GM19025 (cell line): Measurements from ENCODE around the gene LRRC75B.

Source experiments
- ATAC-seq: cut with Tn5 transposase; IDR thresholded peaks from one replicate; pipeline ENCODE4 v1.9.1; 2021; ENCODE audit warnings: mild to moderate bottlenecking, low read depth, moderate library complexity; ENCODE audit not compliant: unreplicated experiment

Gene LRRC75B

DNA sequence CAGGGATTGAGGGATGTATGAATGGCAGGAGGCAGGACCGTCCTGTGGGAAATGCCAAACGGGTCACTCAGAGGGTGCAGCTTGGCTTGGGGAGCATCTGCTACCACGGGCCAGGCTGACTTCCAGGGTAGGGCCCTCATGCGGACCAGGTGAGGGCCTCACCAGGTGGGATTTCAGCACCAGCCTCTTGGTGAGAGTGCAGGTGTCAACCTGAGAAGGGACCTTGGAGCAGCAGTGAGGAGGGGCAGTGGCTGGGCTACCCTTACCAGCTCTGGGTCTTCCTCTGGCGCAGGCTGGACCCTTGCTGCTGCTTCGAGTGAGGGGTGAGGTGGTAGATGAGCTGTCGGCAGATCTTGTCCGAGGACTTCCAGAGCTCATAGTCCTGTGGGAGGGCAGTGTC is 4.9 kb downstream of the LRRC75B start:
- ATAC-seq, result no peak

GRCh38 chr22:24587251-24587650 is 5.6 kb downstream of the LRRC75B start:
- ATAC-seq, result no peak

DNA sequence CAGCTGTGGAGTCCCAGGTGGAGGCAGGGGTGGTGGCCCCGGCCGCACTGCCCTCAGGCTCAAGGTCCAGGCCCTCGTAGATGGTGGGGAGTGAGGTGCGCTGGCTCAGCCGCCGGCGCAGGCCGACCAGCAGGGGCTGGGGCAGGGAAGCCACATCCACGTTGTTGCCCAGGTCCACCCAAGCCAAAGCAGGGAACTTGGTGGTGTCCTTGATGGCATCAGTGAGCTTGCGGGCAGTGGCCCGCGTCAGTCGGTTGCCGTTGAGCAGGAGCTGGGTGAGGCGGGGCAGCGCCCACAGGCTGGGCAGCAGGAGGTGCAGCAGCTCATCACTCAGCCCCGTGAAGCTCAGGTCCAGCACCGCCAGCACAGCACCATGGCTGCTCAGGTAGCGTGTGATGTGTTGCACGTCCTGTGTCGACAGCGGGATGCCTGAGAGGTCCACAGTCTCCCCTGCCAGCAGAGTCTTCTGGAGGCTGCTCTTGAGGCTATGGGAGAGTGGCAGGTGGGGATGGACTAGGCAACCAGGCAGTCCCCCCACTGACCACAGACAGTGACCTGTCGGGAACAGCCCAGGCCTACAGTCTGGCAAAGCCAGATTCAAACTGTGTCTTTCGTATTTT is 6.8 kb downstream of the LRRC75B start:
- ATAC-seq, result no peak

- ATAC-seq, result no peak
These were observed 7.4 kb downstream of the LRRC75B start for GRCh38 chr22:24585461-24585860.

DNA sequence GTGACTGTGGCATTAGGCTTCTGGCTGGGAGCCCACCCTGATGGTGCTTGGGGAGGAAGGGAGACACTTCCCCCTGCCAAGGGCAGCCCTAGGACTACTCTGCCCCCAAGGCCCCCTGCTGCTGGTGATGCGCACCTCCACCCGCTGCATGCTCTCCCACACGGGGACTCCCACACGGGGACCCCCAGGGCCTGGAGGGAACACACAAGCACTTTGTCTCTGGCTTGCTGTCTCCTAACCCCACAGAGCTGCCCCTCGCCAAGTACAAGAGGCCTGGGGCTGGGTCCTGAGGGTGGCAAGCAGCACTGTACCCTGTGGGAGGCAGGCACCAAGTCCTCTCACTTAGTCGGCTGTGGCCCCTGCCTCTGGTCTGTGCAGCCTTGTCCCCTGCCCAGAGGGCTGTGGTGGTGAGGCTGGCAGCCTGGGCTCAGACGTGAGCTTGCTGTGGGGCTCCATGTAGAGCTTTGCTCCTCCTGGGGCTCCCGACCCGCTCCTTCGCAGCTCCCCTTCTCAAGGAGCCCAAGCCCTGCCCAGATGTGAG is 7.9 kb downstream of the LRRC75B start:
- ATAC-seq, result no peak

- ATAC-seq, result no peak
These were observed 8.6 kb downstream of the LRRC75B start for GRCh38 chr22:24584166-24584790.

GRCh38 chr22:24583221-24584165 is 9.4 kb downstream of the LRRC75B start:
- no peak for ATAC-seq

DNA sequence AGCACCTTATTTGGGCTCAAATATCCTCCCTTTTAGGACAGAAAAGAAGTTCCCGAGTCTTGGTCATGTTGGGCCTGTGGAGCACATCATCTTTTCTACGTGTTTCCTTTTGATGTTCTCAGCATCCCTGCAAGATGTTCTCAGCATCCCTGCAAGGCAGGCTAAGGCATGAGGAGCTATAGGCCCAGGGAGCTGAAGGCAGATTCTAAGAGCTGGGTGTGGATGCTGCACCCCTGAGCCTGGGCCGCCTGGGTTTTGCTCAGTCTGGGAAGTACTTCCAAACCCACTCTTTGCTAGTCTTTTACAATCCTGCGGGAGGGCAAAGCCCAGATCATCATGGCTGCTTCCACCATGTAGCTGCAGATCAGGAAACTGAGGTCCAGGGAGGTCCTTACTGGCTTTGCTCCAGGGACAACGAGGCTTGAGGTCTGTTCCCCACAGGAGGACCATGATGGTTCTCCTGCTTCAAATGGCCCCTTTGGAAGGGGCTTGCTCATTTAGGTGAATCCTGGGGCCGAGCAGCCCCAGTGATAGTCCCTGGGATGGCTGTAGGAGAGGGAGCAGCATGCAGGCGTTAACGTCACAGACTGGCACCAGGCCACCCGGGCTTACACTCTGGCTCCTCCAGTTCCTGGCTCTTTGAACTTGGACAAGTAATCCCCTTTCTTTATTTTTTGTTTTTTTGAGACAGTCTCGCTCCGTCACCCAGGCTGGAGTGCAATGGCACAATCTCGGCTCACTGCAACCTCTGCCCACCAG is 10.6 kb downstream of the LRRC75B start:
- no peak for ATAC-seq

DNA sequence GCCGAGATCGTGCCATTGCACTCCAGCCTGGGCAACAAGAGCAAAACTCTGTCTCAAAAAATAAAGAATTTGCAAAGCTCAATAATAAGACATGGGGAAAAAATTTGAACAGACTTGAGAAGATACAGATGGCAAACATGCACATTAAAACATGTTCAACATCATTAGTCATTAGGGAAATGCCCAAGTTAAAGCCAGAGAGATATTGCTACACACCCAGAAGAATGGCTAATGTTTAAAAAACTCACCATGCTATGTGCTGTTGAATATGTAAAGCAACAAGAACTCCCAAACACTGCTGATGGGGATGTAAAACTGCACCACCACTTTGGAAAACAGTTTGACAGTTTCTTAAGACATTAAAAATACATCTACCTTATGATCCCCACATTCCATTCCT is 12.6 kb downstream of the LRRC75B start:
- ATAC-seq, result no peak

- ATAC-seq, result no peak
These were observed 13.6 kb downstream of the LRRC75B start for GRCh38 chr22:24579258-24579601.

DNA sequence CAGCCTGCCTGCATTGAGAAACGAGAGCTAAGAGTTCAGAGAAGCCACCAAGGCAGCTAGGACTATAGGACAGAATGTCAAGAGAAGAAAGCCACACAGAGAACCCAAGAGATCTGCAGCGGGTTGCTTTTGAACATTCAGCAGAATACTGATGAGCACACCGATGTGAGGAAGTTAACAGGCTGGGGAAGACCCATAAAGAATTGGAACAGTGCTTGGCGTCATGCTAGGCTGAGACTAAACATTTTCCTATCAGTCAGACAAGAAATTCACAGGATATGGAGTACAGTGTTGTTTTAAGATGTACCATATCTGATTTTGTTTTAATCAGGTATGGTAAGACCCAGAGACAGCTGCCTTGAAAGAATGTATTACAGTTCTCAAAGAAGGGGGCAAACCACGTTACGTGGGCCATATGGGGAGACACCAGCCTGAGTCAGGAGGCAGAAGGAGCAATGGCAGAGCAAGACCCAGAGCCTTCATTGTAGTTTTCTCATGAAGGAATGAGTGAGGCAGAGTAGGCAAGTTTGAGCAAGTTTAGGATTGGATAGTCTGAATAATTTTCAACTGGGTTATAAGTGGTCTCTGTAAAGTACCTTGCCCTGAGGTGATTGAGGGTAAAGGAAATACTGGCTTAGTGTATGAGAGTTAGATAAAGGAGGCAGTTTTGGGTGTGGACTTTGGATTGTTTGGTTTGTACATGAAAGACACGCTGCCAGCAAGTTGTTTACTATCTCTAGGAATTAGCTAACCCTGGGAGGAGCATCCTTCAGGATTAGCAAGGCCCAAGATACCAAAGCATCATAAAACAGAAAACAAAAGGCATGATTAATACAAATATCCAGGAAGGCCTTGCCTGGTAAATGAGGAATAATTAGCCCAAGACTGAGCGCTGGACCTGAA is 14.3 kb downstream of the LRRC75B start:
- no peak for ATAC-seq

- no peak for ATAC-seq
These were observed 16.1 kb downstream of the LRRC75B start for GRCh38 chr22:24576778-24577177.

GRCh38 chr22:24571266-24571665 is 21.6 kb downstream of the LRRC75B start:
- ATAC-seq, result no peak

DNA sequence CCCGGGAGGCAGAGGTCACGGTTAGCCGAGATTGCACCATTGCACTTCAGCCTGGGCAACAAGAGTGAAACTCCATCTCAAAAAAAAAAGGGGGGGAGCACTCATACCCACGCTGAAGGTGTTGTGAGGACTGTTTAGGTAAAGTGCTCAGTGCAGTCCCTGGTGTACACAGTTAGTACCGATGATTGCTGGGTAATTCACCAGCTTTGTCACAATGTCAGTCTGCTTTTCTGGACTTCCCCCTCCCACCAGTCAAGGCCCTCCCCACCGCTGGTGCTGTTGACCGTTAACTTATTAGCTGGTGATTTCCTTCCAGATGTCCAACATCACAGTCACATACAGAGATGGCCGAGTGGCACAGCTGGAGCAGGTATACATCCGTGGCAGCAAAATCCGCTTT is 25.2 kb downstream of the LRRC75B start:
- ATAC-seq, result no peak

GRCh38 chr22:24566899-24567511 is 25.9 kb downstream of the LRRC75B start:
- ATAC-seq, result no peak

- ATAC-seq, result no peak
These were observed 27.8 kb downstream of the LRRC75B start for GRCh38 chr22:24565077-24565476.

- no peak for ATAC-seq
These were observed 28.4 kb downstream of the LRRC75B start for GRCh38 chr22:24564376-24565058.

DNA sequence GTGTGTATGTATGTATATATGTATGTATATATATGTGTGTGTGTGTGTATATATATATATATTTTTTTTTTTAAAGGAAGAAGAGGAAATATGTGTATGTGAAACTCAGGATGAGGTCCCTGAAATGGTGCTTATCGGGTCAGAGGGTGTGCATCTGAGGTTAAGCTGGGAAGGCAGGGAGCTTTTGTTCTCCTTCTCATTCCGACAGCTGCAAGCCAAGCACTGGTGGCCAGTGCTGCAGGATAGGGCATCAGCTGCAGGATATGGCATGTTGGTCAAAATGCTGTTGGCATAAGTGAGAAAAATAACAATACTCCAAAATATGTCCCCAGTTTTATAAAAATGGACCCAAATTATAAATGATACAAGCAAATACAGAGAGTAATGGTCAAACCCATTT is 29.6 kb downstream of the LRRC75B start:
- no peak for ATAC-seq

- no peak for ATAC-seq
These were observed 33.4 kb downstream of the LRRC75B start for GRCh38 chr22:24559471-24559870.
